ENCODE results near the gene SPINK9.
"Not testable (repeated sequence)": the region's sequence is repeated elsewhere in the genome, so short reads cannot be mapped to it uniquely, and the experiment has no call there.

Gene SPINK9

DNA sequence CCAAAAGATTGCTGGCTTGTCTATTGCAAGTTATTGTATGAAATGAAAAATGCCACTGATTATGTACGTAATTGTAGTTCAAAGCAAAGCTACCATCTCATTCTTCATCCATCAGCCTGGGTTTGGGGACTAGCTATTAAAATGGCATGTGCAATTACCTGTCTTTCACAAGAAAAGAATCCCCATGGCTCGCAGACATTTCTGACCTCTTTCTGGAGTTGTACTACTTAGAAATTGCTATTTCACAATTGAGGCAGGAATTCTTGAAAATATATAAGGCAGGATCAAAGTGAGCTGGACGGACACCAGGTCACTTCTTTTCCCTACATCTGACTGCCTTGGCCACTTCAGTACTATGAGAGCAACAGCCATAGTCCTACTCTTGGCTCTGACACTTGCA, at the start of gene SPINK9:
TSS of gene SPINK9 (plus strand) at position 301 of the 400 bp plus-strand sequence. CDS start at position 356, 55 bp downstream.
- no peak for DNase-seq (ENCODE audit: low read depth in 1 of 2, low spot score in 1 of 2)

GRCh38 chr5:148290271-148291195, 44.8 kb upstream of the SPINK9 start:
- DNase-seq (ENCODE audit: low read depth in 1 of 2, low spot score in 1 of 2): no peak

DNA sequence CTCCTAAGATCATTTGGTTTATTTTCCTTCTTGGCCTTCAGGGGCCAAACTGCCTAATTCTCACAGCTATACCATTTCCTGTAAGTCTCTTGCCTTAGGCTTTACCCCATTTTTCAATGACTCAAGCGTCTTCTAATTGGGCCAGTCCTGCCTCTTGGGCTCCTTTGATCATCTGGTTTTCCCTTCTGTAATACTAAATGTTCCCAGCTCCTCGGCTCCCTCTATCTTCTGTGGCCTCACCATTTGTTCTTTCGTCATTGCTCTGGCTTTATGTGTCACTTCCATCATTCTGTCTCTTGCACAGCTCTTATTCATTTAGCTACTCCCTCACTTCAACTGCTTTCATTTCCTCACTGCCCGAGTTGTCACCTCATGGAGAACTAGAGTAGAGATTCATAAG, 37.6 kb upstream of the SPINK9 start:
- no peak for DNase-seq (ENCODE audit: low read depth in 1 of 2, low spot score in 1 of 2)

- DNase-seq (ENCODE audit: low read depth in 1 of 2, low spot score in 1 of 2): no peak
Observed at GRCh38 chr5:148306446-148306845, 28.9 kb upstream of the SPINK9 start.

DNA sequence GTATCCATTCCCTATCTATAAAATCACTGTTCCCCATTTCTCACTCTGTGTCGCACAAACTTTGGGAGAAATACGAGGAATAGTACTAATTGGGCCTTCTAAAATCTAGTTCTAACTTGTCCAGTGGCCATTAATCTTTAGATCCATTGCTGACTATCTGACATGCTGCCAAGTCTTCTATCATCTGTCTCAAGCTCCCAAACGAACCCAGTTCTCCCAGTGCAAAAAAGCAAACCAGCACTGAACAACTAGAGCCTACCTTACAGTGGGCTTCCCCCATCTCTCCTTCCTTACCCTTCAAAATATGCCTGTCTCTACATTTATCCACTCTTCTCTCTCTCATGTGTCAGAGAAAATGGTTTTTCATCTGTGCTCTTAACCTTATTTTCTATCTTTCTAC, 26.3 kb upstream of the SPINK9 start:
- no peak for DNase-seq (ENCODE audit: low read depth in 1 of 2, low spot score in 1 of 2)

GRCh38 chr5:148309746-148310145, 25.6 kb upstream of the SPINK9 start:
- DNase-seq (ENCODE audit: low read depth in 1 of 2, low spot score in 1 of 2): no peak

GRCh38 chr5:148311484-148311883, 23.9 kb upstream of the SPINK9 start:
- no peak for DNase-seq (ENCODE audit: low read depth in 1 of 2, low spot score in 1 of 2)

- no peak for DNase-seq (ENCODE audit: low read depth in 1 of 2, low spot score in 1 of 2)
Observed at GRCh38 chr5:148312153-148312552, 23.2 kb upstream of the SPINK9 start, which contains the start of gene SPINK7. SPINK7 (plus strand) TSS chr5:148312423; CDS start chr5:148312484, 61 bp downstream.

GRCh38 chr5:148314187-148314586, 21.2 kb upstream of the SPINK9 start:
- DNase-seq (ENCODE audit: low read depth in 1 of 2, low spot score in 1 of 2): no peak

DNA sequence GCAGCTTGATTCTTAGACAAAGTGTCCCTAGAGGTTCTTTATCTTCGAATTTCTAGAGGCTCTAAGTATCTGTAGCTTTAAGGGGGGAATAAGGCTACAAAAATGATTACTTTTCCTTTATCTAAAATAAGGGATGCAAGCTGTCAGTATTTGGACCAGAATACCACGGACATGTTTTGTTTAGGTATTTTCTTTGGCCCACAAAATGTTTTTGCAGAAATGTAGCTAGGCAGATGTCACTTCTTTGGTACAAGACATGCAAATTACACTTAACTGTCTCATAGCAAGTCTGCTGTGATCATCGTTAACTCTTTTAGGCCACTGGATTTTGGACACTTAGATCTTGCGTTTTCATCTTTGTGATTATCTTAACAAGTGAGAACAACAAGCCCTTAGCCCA, 20.6 kb upstream of the SPINK9 start:
- DNase-seq (ENCODE audit: low read depth in 1 of 2, low spot score in 1 of 2): no peak

GRCh38 chr5:148320011-148320963, 15.1 kb upstream of the SPINK9 start:
- not testable (repeated sequence) for DNase-seq (ENCODE audit: low read depth in 1 of 2, low spot score in 1 of 2)

DNA sequence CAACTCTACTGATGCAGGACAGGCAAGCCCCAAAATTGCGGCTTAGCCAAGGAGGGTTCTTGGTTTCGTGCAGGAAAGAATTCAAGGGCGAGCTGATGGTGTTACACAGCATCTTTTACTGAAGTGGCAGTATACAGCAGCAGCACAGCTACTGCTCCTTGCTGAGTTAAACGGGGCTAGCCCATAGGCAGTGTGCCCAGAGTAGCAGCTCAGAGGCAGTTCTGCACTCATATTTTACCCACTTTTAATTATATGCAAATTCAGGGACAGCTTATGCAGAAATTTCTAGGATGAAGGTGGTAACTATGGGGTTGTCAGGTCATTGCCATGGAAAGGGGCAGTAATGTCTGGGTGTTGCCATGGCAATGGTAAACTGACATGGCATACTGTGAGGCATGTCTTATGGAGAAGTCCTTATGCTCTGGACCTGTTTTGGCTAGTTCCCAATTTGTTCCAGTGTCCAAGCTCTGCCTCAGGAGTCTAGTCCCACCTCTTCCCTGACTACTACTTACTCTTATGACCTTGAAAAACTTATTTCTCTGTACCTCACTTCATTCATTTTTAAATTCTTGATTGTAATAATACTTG, 2.0 kb upstream of the SPINK9 start:
- no peak for DNase-seq (ENCODE audit: low read depth in 1 of 2, low spot score in 1 of 2)

GRCh38 chr5:148336704-148337435, 1.5 kb downstream of the SPINK9 start:
- DNase-seq (ENCODE audit: low read depth in 1 of 2, low spot score in 1 of 2): no peak

DNA sequence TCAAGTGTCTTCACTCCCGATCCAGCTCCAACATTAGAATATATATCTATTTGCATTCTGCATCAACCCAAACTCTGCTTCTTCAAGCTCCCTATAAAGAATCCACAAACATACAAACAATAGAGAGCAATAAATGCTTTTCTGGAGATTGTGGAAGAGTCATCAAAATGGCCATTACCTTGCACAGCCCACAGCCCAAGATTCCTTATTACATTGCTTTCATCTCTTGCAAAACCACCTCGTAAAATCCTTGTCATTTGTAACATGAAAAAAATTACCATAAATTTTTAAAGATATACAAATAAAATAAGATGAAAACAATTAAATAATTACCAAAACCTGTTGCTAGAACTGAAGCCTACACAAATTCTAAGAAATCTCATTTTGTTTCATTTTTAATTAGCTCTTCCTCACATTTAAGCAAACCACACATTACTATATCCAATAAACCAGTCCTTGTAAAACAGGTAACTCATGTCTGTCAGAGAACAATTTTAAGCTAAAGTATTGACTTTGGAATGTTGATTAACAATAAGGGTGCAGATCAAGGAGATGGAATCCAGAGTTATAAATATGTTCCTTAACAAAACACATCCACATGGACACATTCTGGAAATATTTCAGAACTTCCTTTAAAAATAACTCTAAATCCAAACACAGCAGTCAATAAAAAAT, 7.1 kb downstream of the SPINK9 start:
- no peak for DNase-seq (ENCODE audit: low read depth in 1 of 2, low spot score in 1 of 2)

- no peak for DNase-seq (ENCODE audit: low read depth in 1 of 2, low spot score in 1 of 2)
Observed at GRCh38 chr5:148343046-148343407, 7.7 kb downstream of the SPINK9 start.

GRCh38 chr5:148343603-148344487, 8.5 kb downstream of the SPINK9 start:
- DNase-seq (ENCODE audit: low read depth in 1 of 2, low spot score in 1 of 2): no peak

DNA sequence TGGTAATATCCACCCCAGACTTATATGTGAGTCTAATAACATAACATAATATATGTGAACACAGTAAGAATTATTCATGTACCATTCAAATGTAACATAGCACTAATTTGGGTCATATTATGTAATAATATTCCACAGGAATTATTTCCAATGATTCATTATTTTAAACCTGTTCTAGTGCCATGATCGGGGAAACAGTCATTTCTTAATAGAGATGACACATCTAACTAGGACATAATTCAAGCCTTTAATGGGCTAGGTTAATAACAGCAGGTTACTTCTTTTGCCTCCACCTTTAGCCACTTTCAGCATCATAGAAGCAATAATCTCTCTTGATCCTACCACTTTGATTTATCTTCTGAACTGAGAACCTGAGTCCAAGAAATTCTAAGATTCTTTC, 12.3 kb downstream of the SPINK9 start:
- no peak for DNase-seq (ENCODE audit: low read depth in 1 of 2, low spot score in 1 of 2)

- DNase-seq (ENCODE audit: low read depth in 1 of 2, low spot score in 1 of 2): no peak
Observed at GRCh38 chr5:148352696-148353095, 17.3 kb downstream of the SPINK9 start.

- DNase-seq (ENCODE audit: low read depth in 1 of 2, low spot score in 1 of 2): no peak
Observed at GRCh38 chr5:148353634-148354033, 18.3 kb downstream of the SPINK9 start.

Data from activated T-helper 1 cell treated with anti-CD3 and anti-CD28 coated beads, Interleukin-2, amount 50 U/mL, for 16 hours (primary cell).